ENCODE results near the gene VKORC1L1. TPM values are rescaled to one million over a fixed set of nuclear protein-coding genes. Genes with fewer than 3 reads are reported as not detected.
"Not testable (repeated sequence)": the region's sequence is repeated elsewhere in the genome, so short reads cannot be mapped to it uniquely, and the experiment has no call there.

Gene VKORC1L1
- total RNA-seq, 2 experiments from 2014 or later, result 13.5 to 13.8 TPM

DNA sequence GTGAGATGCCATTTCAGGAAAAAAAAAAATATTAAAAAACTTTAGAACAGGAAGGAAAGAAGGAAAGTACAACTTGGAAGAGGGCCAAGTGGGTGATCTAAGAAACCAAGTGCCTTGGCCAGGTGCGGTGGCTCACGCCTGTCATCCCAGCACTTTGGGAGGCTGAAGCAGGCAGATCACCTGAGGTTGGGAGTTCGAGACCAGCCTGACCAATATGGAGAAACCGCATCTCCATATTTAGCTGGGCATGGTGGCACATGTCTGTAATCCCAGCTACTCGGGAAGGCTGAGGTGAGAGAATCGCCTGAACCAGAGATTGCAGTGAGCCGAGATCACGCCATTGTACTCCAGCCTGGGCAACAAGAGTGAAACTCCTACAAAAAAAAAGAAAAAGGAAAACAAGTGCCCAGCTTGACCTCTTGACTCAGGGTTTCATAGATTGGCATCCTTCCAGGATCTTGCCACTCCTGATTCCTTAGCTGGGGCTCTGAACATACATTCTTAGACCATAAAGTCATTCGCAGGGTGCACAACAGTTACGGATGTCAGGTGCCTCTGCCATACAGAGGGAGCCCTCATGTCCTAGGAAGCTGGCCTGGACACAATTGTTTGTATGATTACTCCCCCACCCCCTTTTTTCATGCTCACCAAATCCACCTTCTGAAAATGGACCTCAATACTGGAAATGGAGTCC, 111.2 kb downstream of the VKORC1L1 start:
- Mint-ChIP-seq H3K4me1 (ENCODE audit: low read depth) (peaks cover 9% of the 10 kb centered on the region), H3K27me3 (no peaks in the 10 kb centered on the region), H3K27ac (no peak overlapping the region), H3K9me3 (no peaks in the 10 kb centered on the region), H3K36me3 (ENCODE audit: low read depth) (peaks cover 12% of the 10 kb centered on the region), H3K4me3 (no peak overlapping the region)
- DNase-seq, result no peak
- TF ChIP-seq, protein P1, sequence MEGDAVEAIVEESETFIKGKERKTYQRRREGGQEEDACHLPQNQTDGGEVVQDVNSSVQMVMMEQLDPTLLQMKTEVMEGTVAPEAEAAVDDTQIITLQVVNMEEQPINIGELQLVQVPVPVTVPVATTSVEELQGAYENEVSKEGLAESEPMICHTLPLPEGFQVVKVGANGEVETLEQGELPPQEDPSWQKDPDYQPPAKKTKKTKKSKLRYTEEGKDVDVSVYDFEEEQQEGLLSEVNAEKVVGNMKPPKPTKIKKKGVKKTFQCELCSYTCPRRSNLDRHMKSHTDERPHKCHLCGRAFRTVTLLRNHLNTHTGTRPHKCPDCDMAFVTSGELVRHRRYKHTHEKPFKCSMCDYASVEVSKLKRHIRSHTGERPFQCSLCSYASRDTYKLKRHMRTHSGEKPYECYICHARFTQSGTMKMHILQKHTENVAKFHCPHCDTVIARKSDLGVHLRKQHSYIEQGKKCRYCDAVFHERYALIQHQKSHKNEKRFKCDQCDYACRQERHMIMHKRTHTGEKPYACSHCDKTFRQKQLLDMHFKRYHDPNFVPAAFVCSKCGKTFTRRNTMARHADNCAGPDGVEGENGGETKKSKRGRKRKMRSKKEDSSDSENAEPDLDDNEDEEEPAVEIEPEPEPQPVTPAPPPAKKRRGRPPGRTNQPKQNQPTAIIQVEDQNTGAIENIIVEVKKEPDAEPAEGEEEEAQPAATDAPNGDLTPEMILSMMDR (IDR thresholded peaks at IDR 0.05), result no peak
- no peak for ATAC-seq
- intact Hi-C loops (cut with micrococcal nuclease), result no loop called here
- POLR2A ChIA-PET, result no interaction called here
- CTCF ChIA-PET, result no interaction called here

DNA sequence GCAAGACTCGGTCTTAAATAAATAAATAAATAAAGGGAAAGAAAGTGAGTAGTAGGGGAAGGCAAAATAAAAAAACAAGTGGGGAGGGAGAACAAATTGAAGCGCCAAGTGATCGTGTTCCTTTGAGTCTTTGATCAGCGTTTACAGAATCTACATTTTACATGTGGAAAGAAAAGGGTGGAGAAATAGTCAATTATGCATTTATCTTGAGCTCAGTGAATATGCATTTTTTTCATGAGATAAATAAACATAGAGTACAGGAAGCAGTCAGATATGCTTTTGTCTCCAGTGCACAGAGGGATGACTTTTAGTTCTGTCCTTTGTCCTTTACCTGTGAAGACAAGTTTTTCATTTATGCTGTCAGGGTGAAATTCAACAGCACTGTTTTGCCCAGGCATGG, 115.2 kb downstream of the VKORC1L1 start:
- H3K9me3 Mint-ChIP-seq, result no peaks in the 10 kb centered on the region
- H3K36me3 Mint-ChIP-seq (ENCODE audit: low read depth), result no peaks in the 10 kb centered on the region
- no peak for DNase-seq
- no peaks in the 10 kb centered on the region for H3K4me1 Mint-ChIP-seq (ENCODE audit: low read depth)
- H3K27ac Mint-ChIP-seq, result no peak overlapping the region
- H3K27me3 Mint-ChIP-seq, result peaks cover 2% of the 10 kb centered on the region
- CTCF ChIA-PET, result no interaction called here
- no peak overlapping the region for H3K4me3 Mint-ChIP-seq
- TF ChIP-seq, protein P1 (IDR thresholded peaks at IDR 0.05), result no peak
- POLR2A ChIA-PET, result no interaction called here
- intact Hi-C loops (cut with micrococcal nuclease), result no loop called here
- no peak for ATAC-seq

DNA sequence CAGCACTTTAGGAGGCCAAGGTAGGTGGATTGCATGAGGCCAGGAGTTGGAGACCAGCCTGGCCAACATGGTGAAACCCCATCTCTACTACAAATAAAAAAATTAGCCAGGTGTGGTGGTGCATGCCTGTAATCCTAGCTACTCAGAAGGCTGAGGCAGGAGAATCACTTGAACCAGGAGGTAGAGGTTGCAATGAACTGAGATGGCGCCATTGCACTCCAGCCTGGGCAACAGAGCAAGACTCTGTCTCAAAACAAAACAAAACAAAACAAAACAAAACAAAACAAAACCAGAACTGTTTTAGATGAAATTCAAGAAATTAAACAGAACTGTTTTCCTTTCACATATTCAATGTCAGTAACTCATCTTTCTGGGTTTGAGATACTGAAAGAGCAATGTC, 115.6 kb downstream of the VKORC1L1 start:
- H3K4me1 Mint-ChIP-seq (ENCODE audit: low read depth); H3K36me3 Mint-ChIP-seq (ENCODE audit: low read depth); H3K27me3 Mint-ChIP-seq; intact Hi-C loops (cut with micrococcal nuclease); H3K9me3 Mint-ChIP-seq; POLR2A ChIA-PET; H3K27ac Mint-ChIP-seq; ATAC-seq; DNase-seq; CTCF ChIA-PET; H3K4me3 Mint-ChIP-seq: not testable (repeated sequence)

DNA sequence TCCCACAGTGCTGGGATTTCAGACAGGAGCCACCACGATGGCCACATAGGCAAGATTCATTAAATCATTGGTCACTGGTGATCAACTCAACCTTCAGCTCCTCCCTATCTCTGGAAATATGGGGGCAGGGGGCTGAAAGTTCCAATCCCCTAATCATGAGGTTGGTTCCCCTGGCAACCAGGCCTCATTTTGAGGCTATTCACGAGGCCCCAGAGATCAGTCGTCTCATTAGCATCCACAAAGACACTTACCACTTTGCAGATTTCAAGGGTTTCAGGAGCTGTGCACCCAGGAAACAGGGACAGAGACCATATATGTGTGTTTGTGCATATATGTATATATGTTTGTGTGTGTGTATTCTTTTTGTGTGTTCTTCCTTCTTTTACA, 116.8 kb downstream of the VKORC1L1 start:
- DNase-seq (no peak), ATAC-seq (no peak)
- no peak overlapping the region for H3K27ac Mint-ChIP-seq
- POLR2A ChIA-PET, result no interaction called here
- H3K4me1 Mint-ChIP-seq (ENCODE audit: low read depth), result no peaks in the 10 kb centered on the region
- TF ChIP-seq, protein P1 (IDR thresholded peaks at IDR 0.05), result no peak
- H3K9me3 Mint-ChIP-seq, result no peaks in the 10 kb centered on the region
- no peak overlapping the region for H3K4me3 Mint-ChIP-seq
- peaks cover 2% of the 10 kb centered on the region for H3K27me3 Mint-ChIP-seq
- CTCF ChIA-PET, result no interaction called here
- intact Hi-C loops (cut with micrococcal nuclease), result no loop called here
- H3K36me3 Mint-ChIP-seq (ENCODE audit: low read depth), result no peaks in the 10 kb centered on the region

DNA sequence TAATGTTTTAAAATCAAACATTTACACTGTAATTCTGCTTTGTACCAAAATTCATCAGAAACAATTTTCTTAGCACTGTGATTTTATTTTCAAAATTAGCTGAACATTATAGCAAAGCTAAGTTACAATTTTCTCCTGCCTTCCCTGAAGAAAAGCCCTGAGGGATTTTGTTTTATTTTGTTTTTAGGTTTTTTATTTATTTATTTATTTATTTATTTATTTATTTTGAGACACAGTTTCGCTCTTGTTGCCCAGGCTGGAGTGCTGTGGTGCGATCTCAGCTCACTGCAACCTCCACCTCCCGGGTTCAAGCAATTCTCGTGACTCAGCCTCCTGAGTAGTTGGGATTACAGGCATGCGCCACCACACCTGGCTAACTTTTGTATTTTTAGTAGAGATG, 119.0 kb downstream of the VKORC1L1 start:
- DNase-seq; H3K4me1 Mint-ChIP-seq (ENCODE audit: low read depth); ATAC-seq; H3K36me3 Mint-ChIP-seq (ENCODE audit: low read depth); POLR2A ChIA-PET; H3K4me3 Mint-ChIP-seq; H3K27me3 Mint-ChIP-seq; intact Hi-C loops (cut with micrococcal nuclease); H3K27ac Mint-ChIP-seq; H3K9me3 Mint-ChIP-seq: not testable (repeated sequence)
- CTCF ChIA-PET, result interaction anchor here (1.5 kb wide), 1 partner anchor 9 kb away, joined by 3 read pairs; the partner anchor contains the start of gene GUSB

DNA sequence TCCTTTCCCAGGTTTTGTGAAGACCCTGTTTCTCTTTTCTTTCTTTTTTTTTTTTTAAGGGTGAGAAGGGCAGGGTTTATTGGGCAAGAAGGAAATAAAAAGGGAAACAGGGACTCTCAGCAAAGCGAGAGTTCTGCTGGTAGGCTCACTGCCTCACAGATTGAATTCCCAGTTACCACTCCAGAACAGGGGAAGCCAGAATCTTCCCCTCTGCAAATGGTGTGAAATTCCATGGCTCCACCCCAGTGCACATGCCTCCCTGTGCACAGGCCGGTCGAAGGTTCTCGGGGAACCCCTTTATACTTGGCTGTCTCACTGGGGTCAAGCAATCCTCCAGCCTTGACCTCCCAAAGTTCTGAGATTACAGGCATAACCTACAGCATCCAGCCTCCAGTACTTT, 119.7 kb downstream of the VKORC1L1 start:
- H3K36me3 Mint-ChIP-seq (ENCODE audit: low read depth), result no peaks in the 10 kb centered on the region
- no peak for DNase-seq
- TF ChIP-seq, protein P1 (IDR thresholded peaks at IDR 0.05), result no peak
- no peaks in the 10 kb centered on the region for H3K9me3 Mint-ChIP-seq
- H3K4me1 Mint-ChIP-seq (ENCODE audit: low read depth), result no peaks in the 10 kb centered on the region
- no peak for ATAC-seq
- no peak overlapping the region for H3K27ac Mint-ChIP-seq
- intact Hi-C loops (cut with micrococcal nuclease), result no loop called here
- peaks cover 2% of the 10 kb centered on the region for H3K27me3 Mint-ChIP-seq
- CTCF ChIA-PET, result interaction anchor here (1.5 kb wide), 1 partner anchor 10 kb away, joined by 3 read pairs; the partner anchor contains the start of gene GUSB
- POLR2A ChIA-PET, result no interaction called here
- no peak overlapping the region for H3K4me3 Mint-ChIP-seq

DNA sequence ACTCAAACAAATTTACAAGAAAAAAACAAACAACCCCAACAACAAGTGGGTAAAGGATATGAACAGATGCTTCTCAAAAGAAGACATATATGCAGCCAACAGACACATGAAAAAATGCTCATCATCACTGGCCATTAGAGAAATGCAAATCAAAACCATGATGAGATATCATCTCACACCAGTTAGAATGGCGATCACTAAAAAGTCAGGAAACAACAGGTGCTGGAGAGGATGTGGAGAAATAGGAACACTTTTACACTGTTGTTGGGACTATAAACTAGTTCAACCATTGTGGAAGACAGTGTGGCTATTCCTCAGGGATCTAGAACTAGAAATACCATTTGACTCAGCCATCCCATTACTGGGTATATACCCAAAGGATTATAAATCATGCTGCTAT, 122.1 kb downstream of the VKORC1L1 start:
- H3K4me1 Mint-ChIP-seq (ENCODE audit: low read depth); DNase-seq; ATAC-seq; CTCF ChIA-PET; H3K9me3 Mint-ChIP-seq; intact Hi-C loops (cut with micrococcal nuclease); H3K27ac Mint-ChIP-seq; POLR2A ChIA-PET; H3K27me3 Mint-ChIP-seq; H3K4me3 Mint-ChIP-seq; H3K36me3 Mint-ChIP-seq (ENCODE audit: low read depth): not testable (repeated sequence)

DNA sequence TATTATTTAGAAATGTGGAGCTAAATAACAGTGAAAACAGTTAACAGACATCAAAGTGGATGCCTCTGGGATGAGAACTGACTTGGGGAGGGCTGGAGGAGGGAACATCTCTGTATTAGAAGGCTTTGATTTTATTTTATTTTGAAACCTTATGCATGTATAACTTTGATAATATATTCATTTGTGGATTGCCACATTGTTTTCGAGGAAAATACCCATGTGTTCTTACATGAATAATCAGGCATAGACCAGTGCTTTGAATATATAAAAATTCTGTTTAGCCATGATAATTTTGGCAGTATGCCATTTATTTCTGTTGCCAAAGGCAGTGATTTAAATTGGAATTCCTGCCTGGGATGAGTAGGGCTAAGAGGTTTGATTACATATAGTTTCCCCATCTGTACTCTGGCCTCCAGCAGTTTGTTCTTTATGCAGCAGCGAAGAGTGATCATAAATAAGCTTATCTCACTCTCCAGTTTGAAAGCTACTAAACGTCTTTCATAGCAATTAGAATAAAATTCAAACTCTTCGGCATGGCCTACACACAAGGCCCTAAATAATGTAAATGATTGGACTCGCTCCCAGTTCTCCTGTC, 128.0 kb downstream of the VKORC1L1 start:
- DNase-seq; H3K4me1 Mint-ChIP-seq (ENCODE audit: low read depth); intact Hi-C loops (cut with micrococcal nuclease); H3K36me3 Mint-ChIP-seq (ENCODE audit: low read depth); ATAC-seq; CTCF ChIA-PET; H3K27ac Mint-ChIP-seq; H3K27me3 Mint-ChIP-seq; H3K9me3 Mint-ChIP-seq; H3K4me3 Mint-ChIP-seq; POLR2A ChIA-PET: not testable (repeated sequence)

All from activated CD8-positive, alpha-beta T cell treated with anti-CD3 and anti-CD28 coated beads for 36 hours (primary cell).